Keratinocyte (primary cell): ENCODE data around the gene TOR4A. TPM values are rescaled to one million over a fixed set of nuclear protein-coding genes. Genes with fewer than 3 reads are reported as not detected.

Experiments
- DNase-seq: peaks from one replicate; pipeline ENCODE4 v3.0.0-alpha.2; 2011; ENCODE audit warnings: low read depth, missing footprints, low spot score
- FAIRE-seq: peaks from 2 replicates; lab custom pipeline; 2011; peaks lifted over from hg19 to GRCh38; lab: Jason Lieb, UNC
- H2AFZ ChIP-seq: 2 replicates; pipeline ENCODE4 v1.6.0; 2012; ENCODE audit warnings: low read length, control low read depth, inconsistent platforms; ENCODE audit not compliant: control insufficient read depth
- H3K27ac ChIP-seq: 2 replicates; pipeline ENCODE4 v1.5.1; 2011; ENCODE audit warnings: low read length; ENCODE audit not compliant: control insufficient read depth, insufficient read depth
- H3K27me3 ChIP-seq: 3 replicates; pipeline ENCODE4 v1.6.0; 2011; ENCODE audit warnings: low read length; ENCODE audit not compliant: control insufficient read depth, insufficient read depth; ENCODE audit errors: extremely low read depth
- H3K36me3 ChIP-seq, 2 experiments: 2 replicates in 1 of 2; 3 replicates in 1 of 2; pipeline ENCODE4 v1.5.1; 2011; ENCODE audit warnings: low read length in 2 of 2, mild to moderate bottlenecking in 1 of 2; ENCODE audit not compliant: control insufficient read depth in 2 of 2, insufficient read depth in 2 of 2; ENCODE audit errors: extremely low read depth in 1 of 2
- H3K4me1 ChIP-seq: 3 replicates; pipeline ENCODE4 v1.5.1; 2011; ENCODE audit warnings: low read length; ENCODE audit not compliant: control insufficient read depth, insufficient read depth; ENCODE audit errors: extremely low read depth
- H3K4me2 ChIP-seq: 3 replicates; pipeline ENCODE4 v1.6.0; 2011; ENCODE audit warnings: low read depth, low read length; ENCODE audit not compliant: control insufficient read depth, insufficient read depth; ENCODE audit errors: extremely low read depth
- H3K4me3 ChIP-seq, 3 experiments: fragments of 200-600 bp in 1 of 3; sonication (generic) in 1 of 3; 2 replicates in 2 of 3; 3 replicates in 1 of 3; pipeline ENCODE4 v1.5.1; 2011 to 2016; ENCODE audit warnings: low read length in 3 of 3, mild to moderate bottlenecking in 3 of 3, control low read depth in 2 of 3, inconsistent platforms in 1 of 3, low read depth in 1 of 3, mixed read lengths in 1 of 3, mixed run types in 1 of 3, moderate library complexity in 1 of 3; ENCODE audit not compliant: control insufficient read depth in 2 of 3, insufficient read depth in 2 of 3; ENCODE audit errors: extremely low read depth in 1 of 3
- H3K79me2 ChIP-seq: 2 replicates; pipeline ENCODE4 v1.6.0; 2012; ENCODE audit warnings: low read length; ENCODE audit not compliant: control insufficient read depth, insufficient read depth
- H3K9ac ChIP-seq: 3 replicates; pipeline ENCODE4 v1.6.0; 2011; ENCODE audit warnings: low read length; ENCODE audit not compliant: control insufficient read depth, insufficient read depth; ENCODE audit errors: extremely low read depth
- H3K9me1 ChIP-seq: 3 replicates; pipeline ENCODE4 v1.6.0; 2011; ENCODE audit warnings: low read length; ENCODE audit not compliant: control insufficient read depth, insufficient read depth; ENCODE audit errors: extremely low read depth
- H3K9me3 ChIP-seq: 2 replicates; pipeline ENCODE4 v1.5.1; 2012; ENCODE audit warnings: low read depth, low read length; ENCODE audit not compliant: control insufficient read depth
- H4K20me1 ChIP-seq: 3 replicates; pipeline ENCODE4 v1.6.0; 2011; ENCODE audit warnings: low read length; ENCODE audit not compliant: control insufficient read depth, insufficient read depth; ENCODE audit errors: extremely low read depth
- CTCF ChIP-seq, 3 experiments: IDR thresholded peaks in 1 of 3; conservative IDR thresholded peaks in 1 of 3; optimal IDR thresholded peaks in 1 of 3; 2 replicates in 2 of 3; 3 replicates in 1 of 3; pipeline versions ENCODE3 to v1.5.1; 2011; ENCODE audit warnings: low read length in 3 of 3, mild to moderate bottlenecking in 3 of 3, moderate library complexity in 2 of 3, control low read depth in 1 of 3, inconsistent platforms in 1 of 3; ENCODE audit not compliant: insufficient read depth in 2 of 3; ENCODE audit errors: extremely low read depth in 1 of 3
- EZH2 ChIP-seq: IDR thresholded peaks from one replicate; pipeline ENCODE4 v1.6.1; 2012; ENCODE audit warnings: inconsistent platforms, mild to moderate bottlenecking, low read length, moderate library complexity
- dilution Hi-C: fragments of 300-500 bp; cut with MboI; formaldehyde crosslinking; loops from one replicate; pipeline ENCODE4 v1.7.0; 2020; ENCODE audit warnings: low sequenced_read_pairs; ENCODE audit not compliant: extremely low pct_ligation_motif_present
- polyA plus RNA-seq, 5 experiments: library from polyadenylated mRNA; depleted of rRNA in 3 of 5; stranded (reverse) in 3 of 5; stranded (forward) in 1 of 5; unstranded in 1 of 5; fragments of >200 nt; gene quantifications; 1 replicate in 1 of 5; 2 replicates in 3 of 5; 3 replicates in 1 of 5; pipeline versions ENCODE4 v1.2.1 to v1.2.3, GENCODE V29; 2011 to 2012; ENCODE audit warnings: missing spikeins in 2 of 5, low read depth in 1 of 5, low replicate concordance in 1 of 5

TOR4A gene
- polyA plus RNA-seq, 1 donor (not counting 4 experiments of a cell fraction or from before 2014, with no cell fraction given) = 5.8 TPM

DNA sequence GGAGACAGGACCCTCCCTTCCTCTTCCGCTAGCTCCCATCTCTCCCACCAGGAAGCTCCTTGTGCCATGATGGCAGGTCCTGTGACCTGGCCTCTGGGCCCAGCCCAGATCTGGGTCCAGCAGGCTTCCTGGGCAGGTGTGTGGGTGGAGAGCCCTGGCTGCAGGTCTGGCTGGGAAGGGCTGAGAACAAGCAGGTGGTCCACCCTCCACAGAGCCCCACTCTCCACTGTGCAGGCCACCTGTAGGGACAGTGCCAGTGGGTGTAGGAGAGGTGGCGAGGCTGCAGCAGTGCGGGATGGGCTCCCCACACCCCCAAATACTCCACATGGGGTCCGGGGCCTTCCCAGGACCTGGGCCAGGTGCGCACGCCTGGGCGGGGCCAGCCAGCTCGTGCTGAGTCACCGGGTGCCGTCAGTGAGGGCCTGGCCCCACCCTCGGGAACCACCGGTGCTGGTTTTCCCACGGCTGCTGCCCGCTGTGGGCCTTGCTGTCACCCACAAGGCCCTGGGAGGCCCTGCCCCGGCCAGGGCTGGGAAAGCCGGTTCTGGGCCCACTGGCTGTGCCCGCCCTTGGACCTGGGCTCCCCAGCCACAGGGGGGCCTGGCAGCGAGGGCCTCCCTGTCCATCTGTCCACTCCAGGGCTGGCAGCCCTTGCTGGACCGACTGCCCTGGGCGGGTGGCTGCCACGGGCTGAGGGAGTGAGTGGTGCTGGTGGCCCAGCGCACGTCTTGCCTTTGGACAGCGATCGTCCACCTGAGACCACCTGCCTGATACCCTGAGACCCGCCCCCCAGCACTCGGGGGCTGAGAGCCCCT, 33.9 kb downstream of the TOR4A start:
- Histone ChIP-seq H2AFZ (no peak overlapping the region), H4K20me1 (no peaks in the 10 kb centered on the region), H3K4me2 (peak overlapping the region; percentile 56), H3K4me3 (no peak overlapping the region), H3K79me2 (no peaks in the 10 kb centered on the region), H3K9me3 (no peaks in the 10 kb centered on the region), H3K9ac (peak overlapping the region; percentile 85), H3K36me3 (no peaks in the 10 kb centered on the region), H3K27ac (peak overlapping the region; percentile 59), H3K27me3 (peaks cover 17% of the 10 kb centered on the region), H3K4me1 (peaks cover 24% of the 10 kb centered on the region), H3K9me1 (no peaks in the 10 kb centered on the region)
- TF ChIP-seq EZH2 = no peak
- TF ChIP-seq CTCF (optimal IDR thresholded peaks at IDR 0.05 in 1 of 3, IDR thresholded peaks at IDR 0.05 in 1 of 3, conservative IDR thresholded peaks at IDR 0.05 in 1 of 3; ENCODE audit: extremely low read depth in 1 of 3, insufficient read depth in 2 of 3, low read length in 3 of 3) = no peak
- dilution Hi-C loops = no loop called here
- DNase-seq = no peak
- no peak for FAIRE-seq

GRCh38 chr9:137311986-137312851, 34.7 kb downstream of the TOR4A start:
- no peak overlapping the region for H3K4me3 ChIP-seq

More at GRCh38 chr9:137311986-137312851, 34.7 kb downstream of the TOR4A start:
- H3K4me1 ChIP-seq = peaks cover 24% of the 10 kb centered on the region
- H3K27ac ChIP-seq = peak overlapping the region; percentile 59
- FAIRE-seq (no peak), DNase-seq (no peak)
- no peaks in the 10 kb centered on the region for H3K9me3 ChIP-seq
- H3K36me3 ChIP-seq = no peaks in the 10 kb centered on the region
- H3K9me1 ChIP-seq = no peaks in the 10 kb centered on the region
- H3K79me2 ChIP-seq = no peaks in the 10 kb centered on the region
- peaks cover 16% of the 10 kb centered on the region for H3K27me3 ChIP-seq
- no peak for TF ChIP-seq EZH2
- no peak for TF ChIP-seq CTCF (optimal IDR thresholded peaks at IDR 0.05 in 1 of 3, IDR thresholded peaks at IDR 0.05 in 1 of 3, conservative IDR thresholded peaks at IDR 0.05 in 1 of 3; ENCODE audit: extremely low read depth in 1 of 3, insufficient read depth in 2 of 3, low read length in 3 of 3)
- peak overlapping the region; percentile 56 for H3K4me2 ChIP-seq
- peak overlapping the region; percentile 85 for H3K9ac ChIP-seq
- H2AFZ ChIP-seq = no peak overlapping the region
- H4K20me1 ChIP-seq = no peaks in the 10 kb centered on the region
- dilution Hi-C loops = no loop called here
